SK-N-DZ (cell line): ENCODE measurements around the gene FRYL. TPM values are rescaled to one million over a fixed set of nuclear protein-coding genes. Genes with fewer than 3 reads are reported as not detected.
"Not testable (repeated sequence)": the region's sequence is repeated elsewhere in the genome, so short reads cannot be mapped to it uniquely, and the experiment has no call there.

ENCODE experiments used
- DNase-seq: peaks from one replicate; pipeline ENCODE4 v3.0.0-alpha.2; 2015; ENCODE audit warnings: low spot score
- polyA plus RNA-seq, 2 experiments: library from polyadenylated mRNA; depleted of rRNA; stranded (reverse); fragments of >200 nt; gene quantifications; 2 replicates each; pipeline ENCODE4 v1.2.3, GENCODE V29; 2014

FRYL gene
- polyA plus RNA-seq (2014; cell fraction: cytosol; rRNA removed): 17.2 and 17.8 TPM in 2 replicates
- 29.4 and 30.4 TPM in 2 replicates for polyA plus RNA-seq (2014; cell fraction: nucleus; rRNA removed)

GRCh38 chr4:48779998-48780864 lies at the start of gene FRYL:
Gene FRYL (minus strand): TSS chr4:48780279. CDS start chr4:48634410, 145,869 bp downstream.
- peak; percentile 99 for DNase-seq

GRCh38 chr4:48827622-48828021 lies 47.5 kb upstream of the FRYL start:
- DNase-seq: no peak

GRCh38 chr4:48821431-48821830 lies 41.4 kb upstream of the FRYL start:
- not testable (repeated sequence) for DNase-seq

GRCh38 chr4:48816971-48817370 lies 36.9 kb upstream of the FRYL start:
- no peak for DNase-seq

- not testable (repeated sequence) for DNase-seq
Measured at GRCh38 chr4:48816297-48816696, 36.2 kb upstream of the FRYL start.

GRCh38 chr4:48815483-48815882 lies 35.4 kb upstream of the FRYL start:
- DNase-seq: no peak

- DNase-seq: peak; percentile 67
Measured at GRCh38 chr4:48813964-48814363, 33.9 kb upstream of the FRYL start.

GRCh38 chr4:48812866-48813265 lies 32.8 kb upstream of the FRYL start:
- DNase-seq: no peak

GRCh38 chr4:48804584-48805301 lies 24.7 kb upstream of the FRYL start:
- DNase-seq: no peak

GRCh38 chr4:48801016-48801715 lies 21.1 kb upstream of the FRYL start:
- no peak for DNase-seq

GRCh38 chr4:48800155-48800554 lies 20.1 kb upstream of the FRYL start:
- not testable (repeated sequence) for DNase-seq

GRCh38 chr4:48799157-48799556 lies 19.1 kb upstream of the FRYL start:
- DNase-seq: no peak

- DNase-seq: no peak
Measured at GRCh38 chr4:48798117-48798516, 18.0 kb upstream of the FRYL start.

- DNase-seq: no peak
Measured at GRCh38 chr4:48796927-48797679, 17.0 kb upstream of the FRYL start.

GRCh38 chr4:48796191-48796926 lies 16.3 kb upstream of the FRYL start:
- DNase-seq: no peak

GRCh38 chr4:48795108-48795507 lies 15.0 kb upstream of the FRYL start:
- DNase-seq: no peak

GRCh38 chr4:48792348-48793006 lies 12.4 kb upstream of the FRYL start:
- DNase-seq: no peak

GRCh38 chr4:48791313-48791712 lies 11.2 kb upstream of the FRYL start:
- DNase-seq: no peak

- DNase-seq: no peak
Measured at GRCh38 chr4:48790561-48790960, 10.5 kb upstream of the FRYL start.

- DNase-seq: no peak
Measured at GRCh38 chr4:48787056-48787455, 7.0 kb upstream of the FRYL start.
